ENCODE results near the gene CRYL1.

The CRYL1 gene

GRCh38 chr13:20466371-20466770, 59.3 kb downstream of the CRYL1 start:
- no peak for DNase-seq (ENCODE audit: insufficient read length, low spot score)
- no peak for TF ChIP-seq CTCF (IDR thresholded peaks at IDR 0.05; ENCODE audit: insufficient read depth, missing control alignments)
- FAIRE-seq: no peak

GRCh38 chr13:20465218-20465879, 60.3 kb downstream of the CRYL1 start:
- DNase-seq (ENCODE audit: insufficient read length, low spot score) (no peak), FAIRE-seq (no peak)
- TF ChIP-seq CTCF (IDR thresholded peaks at IDR 0.05; ENCODE audit: insufficient read depth, missing control alignments): no peak

GRCh38 chr13:20462921-20463320, 62.7 kb downstream of the CRYL1 start:
- TF ChIP-seq CTCF (IDR thresholded peaks at IDR 0.05; ENCODE audit: insufficient read depth, missing control alignments): no peak
- FAIRE-seq (no peak), DNase-seq (ENCODE audit: insufficient read length, low spot score) (no peak)

- FAIRE-seq (no peak), DNase-seq (ENCODE audit: insufficient read length, low spot score) (no peak)
- TF ChIP-seq CTCF (IDR thresholded peaks at IDR 0.05; ENCODE audit: insufficient read depth, missing control alignments): no peak
Measured at GRCh38 chr13:20462533-20462915, 63.1 kb downstream of the CRYL1 start.

- no peak for TF ChIP-seq CTCF (IDR thresholded peaks at IDR 0.05; ENCODE audit: insufficient read depth, missing control alignments)
- DNase-seq (ENCODE audit: insufficient read length, low spot score) (no peak), FAIRE-seq (no peak)
Measured at GRCh38 chr13:20461860-20462532, 63.7 kb downstream of the CRYL1 start.

GRCh38 chr13:20461481-20461859, 64.2 kb downstream of the CRYL1 start:
- DNase-seq (ENCODE audit: insufficient read length, low spot score): no peak
- no peak for FAIRE-seq
- TF ChIP-seq CTCF (IDR thresholded peaks at IDR 0.05; ENCODE audit: insufficient read depth, missing control alignments): no peak

GRCh38 chr13:20460761-20461160, 64.9 kb downstream of the CRYL1 start:
- DNase-seq (ENCODE audit: insufficient read length, low spot score) (no peak), FAIRE-seq (no peak)
- no peak for TF ChIP-seq CTCF (IDR thresholded peaks at IDR 0.05; ENCODE audit: insufficient read depth, missing control alignments)

All from D721Med (cell line).